Hepatocyte (in vitro differentiated cells): ENCODE results near the gene UBXN6.

Experiments
- EZH2 ChIP-seq: fragments of 200-600 bp; sonication (generic); IDR thresholded peaks from 2 replicates; pipeline ENCODE4 v1.6.1; 2016; ENCODE audit warnings: antibody characterized with exemption, mild to moderate bottlenecking, borderline replicate concordance
- TF ChIP-seq, protein P1 (sequence below): fragments of 200-600 bp; sonication (generic); IDR thresholded peaks from 2 replicates; pipeline ENCODE4 v1.5.1; 2016; ENCODE audit warnings: antibody characterized with exemption, mild to moderate bottlenecking; ENCODE audit not compliant: poor library complexity

DNA sequence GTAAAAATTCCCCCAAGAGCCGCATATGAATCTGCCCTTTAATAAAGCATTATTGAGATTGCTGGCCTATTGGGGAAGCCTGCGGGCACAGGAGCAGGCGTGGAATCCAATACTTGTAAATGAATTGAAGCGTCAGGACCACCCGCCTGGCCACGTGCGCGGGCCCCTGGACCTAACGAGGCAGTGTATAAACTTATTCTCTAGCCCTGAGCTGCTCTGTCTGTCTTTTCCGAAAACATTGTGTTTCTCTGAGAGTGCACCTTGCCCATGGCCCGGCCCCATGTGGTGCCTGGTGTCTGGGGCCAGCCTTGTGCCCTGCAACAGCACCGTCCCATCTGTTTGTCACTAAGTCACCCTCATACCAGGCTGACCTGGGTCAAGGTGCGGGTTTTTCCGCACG is 14.4 kb downstream of the UBXN6 start:
- TF ChIP-seq, protein P1, sequence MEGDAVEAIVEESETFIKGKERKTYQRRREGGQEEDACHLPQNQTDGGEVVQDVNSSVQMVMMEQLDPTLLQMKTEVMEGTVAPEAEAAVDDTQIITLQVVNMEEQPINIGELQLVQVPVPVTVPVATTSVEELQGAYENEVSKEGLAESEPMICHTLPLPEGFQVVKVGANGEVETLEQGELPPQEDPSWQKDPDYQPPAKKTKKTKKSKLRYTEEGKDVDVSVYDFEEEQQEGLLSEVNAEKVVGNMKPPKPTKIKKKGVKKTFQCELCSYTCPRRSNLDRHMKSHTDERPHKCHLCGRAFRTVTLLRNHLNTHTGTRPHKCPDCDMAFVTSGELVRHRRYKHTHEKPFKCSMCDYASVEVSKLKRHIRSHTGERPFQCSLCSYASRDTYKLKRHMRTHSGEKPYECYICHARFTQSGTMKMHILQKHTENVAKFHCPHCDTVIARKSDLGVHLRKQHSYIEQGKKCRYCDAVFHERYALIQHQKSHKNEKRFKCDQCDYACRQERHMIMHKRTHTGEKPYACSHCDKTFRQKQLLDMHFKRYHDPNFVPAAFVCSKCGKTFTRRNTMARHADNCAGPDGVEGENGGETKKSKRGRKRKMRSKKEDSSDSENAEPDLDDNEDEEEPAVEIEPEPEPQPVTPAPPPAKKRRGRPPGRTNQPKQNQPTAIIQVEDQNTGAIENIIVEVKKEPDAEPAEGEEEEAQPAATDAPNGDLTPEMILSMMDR, result no peak
- no peak for TF ChIP-seq EZH2
